Right renal pelvis (tissue), 4 donors: ENCODE data around the gene FRMD4A. TPM values are rescaled to one million over a fixed set of nuclear protein-coding genes. Genes with fewer than 3 reads are reported as not detected.

Source experiments
- DNase-seq, 4 donors: peaks; one replicate each; pipeline ENCODE4 v3.0.0-alpha.2; 2013; ENCODE audit warnings: low read depth in 4 of 4, low spot score in 3 of 4, missing footprints in 1 of 4
- polyA plus RNA-seq, 4 donors: library from polyadenylated mRNA; unstranded; fragments of 120-200 nt; gene quantifications; one replicate each; pipeline ENCODE4 v1.2.1, GENCODE V29; 2013; ENCODE audit not compliant: insufficient read length in 4 of 4

Gene FRMD4A
- polyA plus RNA-seq, 4 donors, result 76.2 to 81.0 (median 78.2) TPM

DNA sequence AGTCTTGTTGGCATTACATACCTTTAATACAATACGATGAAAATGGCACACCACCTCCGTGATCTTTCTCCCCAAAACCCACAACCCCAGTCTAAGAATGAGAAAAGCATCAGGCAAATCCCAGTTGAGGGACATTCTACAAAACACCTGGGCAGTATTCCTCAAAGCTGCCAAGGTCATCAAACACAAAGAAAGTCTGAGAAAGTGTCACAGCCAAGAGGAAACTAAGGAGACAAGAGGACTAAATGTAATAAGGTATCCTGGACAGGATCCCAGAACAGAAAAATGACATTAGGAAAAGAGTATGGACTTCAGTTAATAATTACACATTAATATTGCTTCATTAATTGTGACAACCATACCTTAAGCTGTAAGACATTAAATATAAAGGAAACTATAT is 14.5 kb upstream of the FRMD4A start:
- DNase-seq, result no peak

DNA sequence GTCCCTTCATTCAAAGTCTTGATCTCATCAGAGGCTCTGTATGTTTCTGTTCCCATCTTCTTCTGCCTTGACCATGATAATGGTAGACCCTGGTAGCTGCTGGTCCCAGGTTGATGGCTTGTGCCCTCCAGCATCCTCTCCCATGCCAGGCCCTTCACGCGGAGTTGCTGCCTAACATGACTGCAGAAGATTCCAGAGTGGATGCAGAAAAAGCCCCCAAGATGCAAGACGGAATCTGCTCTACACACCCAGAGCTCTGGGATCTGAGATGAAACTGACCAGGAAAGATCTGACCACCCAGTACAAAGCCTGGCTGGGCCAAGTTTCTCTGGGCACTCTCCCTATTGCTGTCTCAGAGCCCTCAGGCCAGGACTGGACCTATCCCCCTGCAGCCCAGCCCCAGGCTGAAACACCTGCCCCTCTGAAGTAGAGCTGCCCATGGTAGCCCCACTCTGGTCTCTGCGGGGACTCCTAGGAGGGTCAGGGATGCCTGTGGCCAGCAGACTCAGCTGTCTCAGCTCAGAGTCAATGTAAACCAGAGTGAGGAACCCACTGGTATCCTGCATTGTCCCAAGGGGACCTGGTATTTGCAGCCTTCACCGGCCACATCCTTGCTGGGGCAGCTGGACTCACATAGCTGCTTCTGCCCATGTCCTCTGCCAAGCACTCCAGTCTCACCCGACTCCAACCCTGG is 9.5 kb upstream of the FRMD4A start:
- DNase-seq, result no peak

DNA sequence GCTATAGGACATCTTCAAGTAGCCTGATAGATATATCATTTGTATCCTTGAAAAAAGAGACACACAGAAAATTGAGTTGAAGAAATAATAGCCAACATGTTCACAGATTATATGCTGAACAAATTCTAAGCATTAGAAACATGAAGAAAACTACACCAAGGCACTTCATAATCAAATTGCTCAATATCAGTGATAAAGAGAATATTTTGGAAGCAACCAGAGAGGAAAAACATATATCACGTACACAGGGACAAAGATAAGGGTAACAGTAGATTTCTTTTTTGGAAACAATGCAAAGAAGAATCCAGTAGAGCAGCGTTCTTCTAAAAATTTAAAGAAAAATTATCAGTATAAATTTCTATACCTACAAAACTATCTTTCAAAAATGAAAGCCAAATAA is 6.0 kb upstream of the FRMD4A start:
- no peak for DNase-seq

DNA sequence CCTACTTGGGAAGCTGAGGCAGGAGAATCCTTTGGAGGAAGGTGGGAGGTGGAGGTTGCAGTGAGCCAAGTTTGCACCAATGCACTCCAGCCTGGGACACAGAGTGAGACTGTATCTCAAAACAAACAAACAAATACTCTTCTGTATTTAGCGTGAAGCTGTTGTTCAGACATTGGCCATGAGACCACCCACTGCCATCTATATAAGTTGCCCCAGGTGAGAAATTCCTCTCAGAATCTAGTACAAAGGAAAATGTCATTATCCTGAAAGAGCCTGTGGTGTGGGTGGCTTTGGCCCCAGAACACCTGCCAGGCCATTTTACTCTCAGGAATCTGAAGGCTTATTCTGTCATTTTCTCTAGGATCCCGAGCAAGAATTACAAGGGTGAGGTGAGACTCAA is 4.0 kb upstream of the FRMD4A start:
- DNase-seq, result no peak

DNA sequence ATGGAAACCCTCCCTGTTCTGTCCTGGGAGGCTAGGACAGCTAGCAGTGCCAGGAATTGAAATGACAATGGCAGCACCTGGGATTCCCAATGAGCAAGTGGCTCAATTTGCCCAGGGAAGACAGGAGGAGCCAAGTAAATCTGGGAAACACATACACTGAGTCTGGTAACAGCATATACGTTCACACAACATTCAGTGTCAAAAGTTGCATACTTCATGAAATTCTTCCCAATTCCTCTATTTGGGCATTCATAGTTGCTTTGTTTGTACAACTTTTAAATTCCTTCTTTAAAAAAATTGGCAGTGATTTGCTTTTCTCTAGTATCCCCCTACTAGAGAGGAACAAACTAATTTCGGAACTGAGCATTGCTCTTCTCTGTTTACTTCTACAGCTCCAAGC is 2.9 kb upstream of the FRMD4A start:
- no peak for DNase-seq

DNA sequence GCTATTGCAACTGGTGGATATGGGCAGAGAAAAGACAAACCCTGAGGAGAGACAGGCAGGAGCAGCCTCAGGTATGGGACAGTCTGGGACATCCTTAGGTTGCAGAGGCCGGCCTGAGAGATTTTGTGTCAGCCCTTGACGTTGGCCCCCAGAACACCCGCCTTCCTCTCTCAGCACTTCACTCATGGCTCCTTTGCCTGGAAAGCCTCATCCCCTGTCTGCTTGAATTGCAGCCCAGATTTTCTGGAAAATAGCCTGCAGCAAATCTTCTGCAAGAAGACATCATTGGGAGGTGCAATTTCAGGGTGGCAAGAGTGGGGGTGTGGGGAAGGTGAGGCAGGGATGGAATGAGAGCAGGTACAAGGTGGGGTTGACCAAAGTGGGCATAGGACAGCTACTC is 2.2 kb upstream of the FRMD4A start:
- no peak for DNase-seq

DNA sequence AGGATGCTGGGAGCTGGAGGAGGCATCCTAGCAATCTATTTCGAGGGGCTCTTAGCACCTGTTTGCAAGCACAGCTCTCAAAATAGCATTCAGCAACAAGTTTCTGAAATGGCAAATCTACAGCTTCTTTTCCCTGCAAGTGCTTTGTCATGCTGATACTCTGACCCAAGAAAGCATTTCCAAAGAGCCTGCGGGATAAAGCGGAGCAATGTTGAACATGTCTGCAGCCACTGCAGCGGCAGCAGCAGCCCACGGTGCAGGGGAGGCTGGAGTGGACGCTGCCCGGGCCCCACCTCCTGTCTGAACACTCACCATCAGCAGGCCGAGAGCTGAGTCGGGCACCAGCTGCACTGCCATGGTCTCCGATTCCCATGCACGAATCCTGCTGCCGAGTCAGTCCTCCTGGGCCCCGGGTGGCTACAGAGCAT is 964 bp downstream of the FRMD4A start:
- no peak for DNase-seq

DNA sequence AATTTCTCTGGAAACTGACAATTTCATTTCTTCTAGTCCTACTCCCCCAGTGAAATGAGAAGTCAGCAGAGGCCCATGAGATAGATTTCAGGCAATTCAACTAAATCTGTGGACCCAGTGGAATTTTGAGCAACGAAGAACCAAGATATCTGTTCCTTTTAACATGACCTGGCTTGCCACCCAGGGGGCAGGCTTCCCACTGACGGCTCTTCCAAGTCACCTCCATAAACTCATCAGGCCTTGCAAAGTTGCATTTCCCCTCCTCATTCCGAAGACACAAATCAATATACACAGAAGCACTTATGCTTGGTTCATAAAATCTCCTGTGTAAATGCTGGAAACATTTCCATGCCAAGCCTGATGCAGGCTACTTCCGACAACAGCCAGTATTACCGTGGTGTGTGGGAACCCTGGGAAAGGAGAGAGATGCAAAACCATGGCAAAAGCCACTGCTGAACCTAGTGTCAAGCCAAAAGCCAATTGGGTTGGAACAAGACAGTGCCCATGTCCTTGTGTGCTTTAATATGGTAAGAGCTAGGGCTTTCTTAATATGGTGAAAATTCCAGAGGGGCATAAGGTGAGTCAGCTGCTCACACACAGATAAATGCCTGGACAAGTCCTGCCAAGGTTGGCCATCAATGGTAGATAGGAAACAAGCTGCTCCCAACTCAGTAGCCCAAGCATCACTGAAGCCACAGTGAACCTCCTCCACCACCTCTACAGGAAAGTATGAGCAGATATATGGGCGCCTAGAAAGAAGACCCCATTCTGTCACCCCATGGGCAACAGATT is 1.6 kb downstream of the FRMD4A start:
- no peak for DNase-seq

DNA sequence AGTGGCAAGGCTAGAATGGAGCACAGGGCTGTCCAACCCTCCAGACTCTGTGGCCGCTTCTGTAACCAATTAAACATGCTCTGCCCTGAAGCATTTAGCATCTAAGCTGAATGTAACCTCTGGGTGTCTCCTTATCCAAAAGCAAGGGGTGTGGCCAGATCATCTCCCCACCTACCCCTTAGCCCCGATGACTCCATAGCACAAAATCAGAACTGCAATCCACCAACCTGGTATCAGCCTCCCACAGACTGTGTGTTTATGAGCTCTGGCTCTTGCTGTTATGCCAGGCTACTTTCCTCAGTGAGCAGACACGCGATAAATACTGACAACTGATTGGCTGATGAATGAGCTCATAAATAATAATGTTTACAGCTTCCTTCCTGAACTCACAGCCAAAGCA is 3.2 kb downstream of the FRMD4A start:
- no peak for DNase-seq

DNA sequence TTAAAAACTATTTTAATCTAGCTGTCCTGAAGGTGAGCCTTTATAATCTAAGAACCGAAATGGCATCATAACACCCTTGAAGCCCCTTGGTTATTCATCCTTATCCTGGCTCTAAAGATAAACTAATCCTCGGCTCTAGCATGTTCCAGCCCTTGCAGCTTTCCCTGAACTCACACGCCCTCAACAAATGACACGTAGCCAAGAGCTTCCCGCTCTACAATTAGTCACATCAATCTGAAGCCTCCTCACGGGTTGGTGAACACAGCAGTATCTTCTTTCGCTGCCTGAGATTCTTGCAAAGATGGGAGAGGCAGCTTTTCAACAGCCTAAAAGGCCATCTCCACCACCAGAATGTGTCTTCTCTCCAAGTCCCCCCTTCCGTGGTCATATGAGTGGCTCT is 4.1 kb downstream of the FRMD4A start:
- DNase-seq, result no peak

DNA sequence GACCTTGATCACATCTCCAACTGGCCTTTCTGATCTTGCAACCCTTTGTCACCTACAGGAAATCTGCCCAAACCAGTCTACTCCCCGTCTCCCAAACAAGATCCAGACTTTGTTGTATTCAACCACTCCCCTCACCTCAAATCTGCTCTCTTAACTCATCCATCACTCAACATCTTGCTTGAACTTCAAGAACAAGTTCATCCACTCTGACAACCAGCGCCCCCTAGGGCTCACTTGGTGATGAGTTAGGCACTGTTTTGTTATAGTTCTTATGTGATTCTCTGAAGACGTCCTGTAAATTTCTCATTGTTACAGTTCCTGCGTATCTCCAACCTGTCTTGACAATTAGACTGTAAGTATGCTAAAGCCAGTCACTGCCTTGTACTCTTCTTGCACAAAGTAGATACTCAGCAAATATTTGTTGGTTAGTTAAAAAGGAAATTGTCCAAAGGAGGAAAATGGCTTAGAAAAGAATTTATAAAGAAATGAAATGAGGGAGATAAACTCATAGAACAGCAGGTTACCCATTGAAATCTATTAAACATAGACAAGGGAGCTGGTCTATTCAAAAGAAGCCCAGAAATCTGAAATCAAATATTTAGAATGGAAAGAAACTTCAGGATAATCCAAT is 5.3 kb downstream of the FRMD4A start:
- no peak for DNase-seq

DNA sequence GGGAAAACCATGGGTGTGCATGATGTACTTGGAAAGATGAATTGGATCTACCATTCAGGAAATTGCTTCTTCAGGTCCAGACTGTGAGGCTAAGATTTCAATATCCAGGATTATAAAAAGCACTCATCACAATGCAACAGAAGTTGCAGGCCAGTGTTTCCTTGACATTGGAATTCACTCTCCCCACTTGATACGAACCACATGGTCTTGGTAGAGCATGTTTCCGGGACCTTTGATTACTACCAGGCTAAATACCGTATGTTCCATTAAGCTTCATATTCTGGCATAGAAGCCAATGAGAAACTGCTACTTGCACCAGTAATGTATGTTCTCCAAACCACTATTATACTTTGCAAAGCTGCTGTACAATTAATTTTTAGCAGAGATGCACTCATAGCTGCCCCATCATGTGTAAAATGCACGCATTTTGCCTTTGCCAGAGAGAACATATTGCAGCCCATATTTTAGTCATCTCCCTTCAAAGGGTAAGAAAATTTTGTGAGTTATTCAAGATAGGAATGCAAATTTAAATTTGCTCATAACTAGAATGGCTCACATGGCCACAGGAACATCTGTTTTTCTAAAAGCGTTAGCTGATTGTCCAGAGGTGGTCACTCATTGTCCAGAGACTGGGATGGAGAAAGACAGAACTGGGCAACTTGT is 8.1 kb downstream of the FRMD4A start:
- no peak for DNase-seq

DNA sequence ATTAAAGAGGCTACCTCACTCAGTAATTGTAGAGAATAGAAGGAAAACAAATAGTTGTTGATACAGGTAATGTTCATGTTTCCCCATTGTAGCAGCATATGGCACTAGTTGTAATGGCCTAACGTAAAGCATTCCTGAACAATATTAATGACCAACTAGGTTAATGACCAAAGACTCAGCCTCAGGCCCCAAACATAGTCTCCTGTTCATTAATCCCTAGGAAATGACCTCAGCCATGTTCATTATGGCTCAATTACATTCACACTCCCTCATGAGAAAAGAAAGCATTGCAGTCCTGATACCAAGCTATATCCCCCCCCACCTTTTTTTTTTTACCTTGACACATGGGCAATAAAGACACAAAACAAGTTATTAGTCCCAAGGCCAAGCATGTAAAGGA is 12.7 kb downstream of the FRMD4A start:
- DNase-seq, result no peak

DNA sequence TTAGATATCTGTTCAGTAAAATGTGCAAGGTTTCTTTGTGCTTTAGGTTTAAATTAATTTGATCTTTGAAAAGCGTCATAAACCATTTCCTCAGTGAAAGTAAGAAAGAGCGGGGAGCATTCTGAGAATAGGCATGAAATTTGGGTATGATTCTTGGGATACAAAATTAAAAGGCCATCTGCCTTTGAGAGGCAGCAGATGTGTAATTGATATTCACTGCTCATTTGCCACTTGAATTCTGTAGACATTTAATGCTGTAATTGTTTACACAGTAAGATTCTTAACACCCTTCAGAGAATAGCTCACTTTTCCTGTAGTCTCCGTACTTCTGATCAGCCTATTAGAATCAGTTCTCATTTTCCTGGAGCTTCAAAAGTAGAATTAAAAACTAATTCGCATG is 18.7 kb downstream of the FRMD4A start:
- DNase-seq, result no peak

DNA sequence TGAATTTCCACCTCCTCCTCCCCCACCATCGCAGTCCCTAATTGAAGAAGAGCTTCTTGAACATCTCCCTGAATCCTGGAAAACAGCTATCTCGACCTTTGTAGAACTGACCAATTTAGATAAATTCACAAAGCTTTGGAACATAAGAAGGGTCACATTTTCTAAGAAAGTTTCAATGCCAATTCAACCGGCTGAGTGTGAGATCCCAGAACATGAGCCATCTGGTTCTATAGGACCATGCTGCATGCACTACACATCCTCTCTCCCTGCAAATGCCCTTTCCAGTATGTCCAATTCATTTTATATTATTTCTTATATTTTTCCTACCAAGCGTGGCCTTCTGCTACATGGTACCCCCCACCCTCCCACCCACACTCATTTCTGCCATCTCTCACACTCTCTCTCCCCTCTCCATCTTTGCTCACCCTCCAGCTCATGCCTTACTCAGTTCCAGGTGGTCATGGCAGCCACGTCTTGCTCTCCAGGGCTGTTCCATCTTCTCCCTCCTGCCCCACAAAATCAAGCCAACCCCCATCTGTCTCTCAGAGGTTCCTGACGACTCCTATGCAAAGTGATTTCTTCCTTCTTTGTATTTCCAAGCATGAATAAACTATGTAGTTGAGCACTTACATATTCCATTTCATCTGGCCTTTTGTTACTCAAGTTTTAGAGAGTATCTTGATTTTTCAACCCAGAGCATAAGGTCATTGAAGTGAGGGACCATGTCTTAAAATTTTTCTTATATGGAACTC is 19.3 kb downstream of the FRMD4A start:
- no peak for DNase-seq

DNA sequence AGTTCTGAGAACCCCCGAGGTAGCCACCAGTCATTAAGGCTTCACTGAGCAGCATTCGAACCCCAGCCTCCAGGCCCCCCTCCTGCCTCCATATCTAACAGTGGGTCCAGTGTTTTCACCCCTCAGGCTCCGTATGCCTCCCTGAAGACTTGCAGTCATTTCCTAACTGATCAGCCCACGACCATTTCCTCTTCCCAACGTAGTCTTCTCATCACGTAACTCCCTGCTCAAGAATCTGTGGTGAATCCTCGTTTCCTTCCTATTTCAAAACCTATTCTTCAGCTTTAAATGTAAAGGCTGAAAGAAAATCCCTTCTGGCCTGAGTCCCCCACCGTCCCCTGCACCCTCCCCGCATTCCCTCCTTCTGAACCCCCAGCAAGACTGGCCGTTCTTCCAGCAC is 21.1 kb downstream of the FRMD4A start:
- DNase-seq, result no peak

DNA sequence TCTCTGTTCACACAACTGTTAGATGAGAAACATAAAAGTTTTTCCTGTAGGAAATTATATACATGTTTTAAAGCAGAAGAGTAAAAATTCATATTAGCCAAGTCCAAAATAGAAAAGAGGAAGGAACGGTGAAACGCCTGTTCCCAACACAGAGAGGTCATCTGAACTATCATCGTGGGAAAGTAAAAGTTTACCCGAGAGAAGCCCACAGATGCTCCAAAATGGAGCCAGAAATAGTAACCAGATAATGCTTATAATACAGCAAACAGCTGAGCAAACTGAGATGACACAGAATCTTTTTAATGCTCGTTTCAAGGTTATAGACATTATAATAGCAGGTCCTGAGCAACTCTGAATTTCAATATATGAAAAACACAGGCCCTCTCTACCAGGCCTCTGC is 24.5 kb downstream of the FRMD4A start:
- no peak for DNase-seq

DNA sequence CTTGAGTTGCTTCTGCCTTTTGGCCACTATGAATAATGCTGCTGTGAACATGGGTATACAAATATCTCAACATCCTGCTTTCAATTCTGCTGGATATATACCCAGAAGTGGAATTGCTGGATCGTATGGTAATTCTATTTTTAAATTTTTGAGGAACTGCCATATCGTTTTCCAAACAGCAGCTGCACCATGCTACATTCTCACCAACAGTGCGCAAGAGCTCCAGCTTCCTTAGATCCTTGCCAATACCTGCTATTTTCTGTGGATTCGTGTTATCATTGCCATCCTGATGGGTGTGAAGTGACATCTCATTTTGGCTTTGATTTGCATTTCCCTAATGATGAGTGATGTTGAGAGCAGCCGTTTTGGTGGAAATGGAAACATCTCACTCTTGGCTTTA is 26.7 kb downstream of the FRMD4A start:
- no peak for DNase-seq

DNA sequence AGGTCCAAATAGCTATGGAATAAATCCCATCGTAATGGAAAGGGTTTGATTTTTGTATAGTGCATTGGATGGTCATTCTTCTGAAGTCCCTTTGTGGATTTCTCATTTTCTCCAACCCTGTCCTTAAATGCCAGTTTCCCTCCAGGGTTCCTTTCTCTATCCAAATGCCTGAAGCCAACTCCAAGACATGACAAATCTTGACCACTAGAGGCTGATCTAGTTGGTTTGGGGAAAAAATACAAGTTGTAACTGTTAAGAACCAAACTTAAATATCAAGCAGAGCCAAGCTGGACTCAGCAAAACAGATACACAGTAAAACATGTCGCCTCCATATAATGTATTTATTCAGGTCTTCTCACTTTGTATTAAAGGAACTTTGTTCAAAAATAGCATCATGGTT is 28.7 kb downstream of the FRMD4A start:
- DNase-seq, result no peak

DNA sequence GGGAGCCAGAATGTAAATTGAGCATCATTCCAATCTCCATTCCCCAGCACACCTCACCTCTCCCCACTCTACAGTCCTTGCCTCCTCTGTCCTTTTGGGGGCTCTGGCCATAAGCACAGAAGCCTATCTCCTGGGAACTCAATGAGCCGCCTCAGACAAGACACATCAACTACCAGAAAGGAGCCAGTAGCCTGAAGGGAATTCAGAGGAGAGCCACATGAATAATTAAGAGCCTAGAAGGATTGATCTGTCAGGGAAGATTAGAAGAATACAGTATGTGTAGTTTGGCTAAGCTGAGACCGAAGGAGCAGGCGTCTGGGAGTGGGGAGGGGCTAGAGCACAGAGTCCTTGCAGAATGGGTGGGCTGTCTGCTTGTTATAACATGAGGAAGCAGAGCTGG is 31.2 kb downstream of the FRMD4A start:
- DNase-seq, result no peak
